Natural killer cell (primary cell): Measurements from ENCODE around the gene F5. TPM values are rescaled to one million over a fixed set of nuclear protein-coding genes. Genes with fewer than 3 reads are reported as not detected.
"Not testable (repeated sequence)": the region's sequence is repeated elsewhere in the genome, so short reads cannot be mapped to it uniquely, and the experiment has no call there.

Experiments used
- ATAC-seq, 3 donors: fragments of 150-1000 bp in 2 of 3; fragments of 200-7000 bp in 1 of 3; cut with Tn5 transposase; 1 replicate in 1 of 3; 2 replicates in 2 of 3; pipeline ENCODE4 v1.10.0; 2021; ENCODE audit warnings: mild to moderate bottlenecking in 2 of 3, moderate library complexity in 2 of 3
- DNase-seq, 2 donors: peaks; one replicate each; pipeline versions ENCODE4 v3.0.0 to v3.0.0-alpha.2; 2013 to 2021; ENCODE audit warnings: mixed read lengths in 1 of 2
- H3K27ac ChIP-seq: one replicate; pipeline ENCODE4 v1.5.1; 2013; ENCODE audit warnings: mild to moderate bottlenecking, low read length
- H3K27me3 ChIP-seq: one replicate; pipeline ENCODE4 v1.6.1; 2013; ENCODE audit warnings: low read length; ENCODE audit not compliant: control insufficient read depth, insufficient read depth
- H3K36me3 ChIP-seq: one replicate; pipeline ENCODE4 v1.6.1; 2013; ENCODE audit warnings: low read length; ENCODE audit not compliant: control insufficient read depth, insufficient read depth
- H3K4me1 ChIP-seq: one replicate; pipeline ENCODE4 v1.6.1; 2013; ENCODE audit warnings: low read length; ENCODE audit not compliant: control insufficient read depth, insufficient read depth
- H3K4me3 ChIP-seq: one replicate; pipeline ENCODE4 v1.5.1; 2013; ENCODE audit warnings: low read length
- H3K9me3 ChIP-seq: one replicate; pipeline ENCODE4 v1.6.1; 2013; ENCODE audit warnings: low read length; ENCODE audit not compliant: control insufficient read depth, insufficient read depth
- H3K27ac Mint-ChIP-seq, 2 donors: one replicate each; pipeline ENCODE4 v1.8.0; 2022; ENCODE audit warnings: mild to moderate bottlenecking in 2 of 2, mixed read lengths in 2 of 2, moderate library complexity in 1 of 2
- H3K27me3 Mint-ChIP-seq, 2 donors: one replicate each; pipeline ENCODE4 v1.8.0; 2022; ENCODE audit warnings: low read depth in 2 of 2, mixed read lengths in 2 of 2
- H3K36me3 Mint-ChIP-seq: one replicate; pipeline ENCODE4 v1.8.0; 2022; ENCODE audit warnings: mixed read lengths
- H3K4me1 Mint-ChIP-seq, 2 donors: one replicate each; pipeline ENCODE4 v1.8.0; 2022; ENCODE audit warnings: mixed read lengths in 2 of 2
- H3K4me3 Mint-ChIP-seq: one replicate; pipeline ENCODE4 v1.8.0; 2022; ENCODE audit warnings: mild to moderate bottlenecking, moderate library complexity, mixed read lengths
- H3K9me3 Mint-ChIP-seq, 2 donors: one replicate each; pipeline ENCODE4 v1.8.0; 2022; ENCODE audit warnings: mixed read lengths in 2 of 2
- WGBS: methylation state at CpG from one replicate; pipeline ENCODE4 v1.1.7; 2013; ENCODE audit warnings: missing lambda C conversion rate; ENCODE audit not compliant: insufficient coverage; 5-methylcytosine and 5-hydroxymethylcytosine counted together
- intact Hi-C: fragments of 100-400 bp; cut with micrococcal nuclease; formaldehyde crosslinking; loops from one replicate; pipeline ENCODE4 v1.14.2; 2022
- total RNA-seq, 4 donors: library from RNA; stranded (reverse); fragments of 120-200 nt in 1 of 4; gene quantifications; one replicate each; pipeline versions ENCODE4 v1.2.3 to v1.2.4, GENCODE V29; 2013 to 2022
- TF ChIP-seq, protein P1 (sequence below): fragments of 200-600 bp; IDR thresholded peaks from one replicate; pipeline ENCODE4 v1.8.0; 2022; ENCODE audit warnings: antibody characterized with exemption

Gene F5
- total RNA-seq, 3 donors from 2014 or later (not counting 1 experiment from before 2014, with no cell fraction given), result 0.02 to 1.7 (median 0.45) TPM

DNA sequence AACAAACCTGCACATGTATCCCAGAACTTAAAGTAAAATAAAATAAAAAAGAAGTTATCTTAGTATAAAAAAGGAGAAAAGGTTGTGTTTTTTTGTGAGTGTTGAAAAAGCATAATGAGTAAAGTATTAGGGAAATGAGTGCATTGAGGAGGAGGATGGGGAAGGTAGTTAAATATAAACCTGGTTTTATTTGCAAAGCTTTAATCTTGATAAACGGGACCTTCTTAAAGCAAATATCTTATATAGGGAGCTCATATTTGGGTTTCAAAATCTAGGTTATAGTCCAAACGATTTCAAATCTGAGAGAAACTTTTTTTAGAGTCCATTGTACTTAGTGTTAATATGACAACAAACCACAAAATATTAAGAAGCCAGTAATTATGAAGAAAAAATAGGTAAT is 78.9 kb downstream of the F5 start:
- H3K27me3 ChIP-seq, result no peaks in the 10 kb centered on the region
- DNase-seq, result no peak
- intact Hi-C loops, result no loop called here
- no CpG with 5 or more reads among the region's 2 CpGs for WGBS
- no peaks in the 10 kb centered on the region for H3K4me1 ChIP-seq
- H3K4me3 Mint-ChIP-seq, result no peak overlapping the region
- ATAC-seq, result no peak
- no peaks in the 10 kb centered on the region for H3K36me3 Mint-ChIP-seq
- TF ChIP-seq, protein P1, sequence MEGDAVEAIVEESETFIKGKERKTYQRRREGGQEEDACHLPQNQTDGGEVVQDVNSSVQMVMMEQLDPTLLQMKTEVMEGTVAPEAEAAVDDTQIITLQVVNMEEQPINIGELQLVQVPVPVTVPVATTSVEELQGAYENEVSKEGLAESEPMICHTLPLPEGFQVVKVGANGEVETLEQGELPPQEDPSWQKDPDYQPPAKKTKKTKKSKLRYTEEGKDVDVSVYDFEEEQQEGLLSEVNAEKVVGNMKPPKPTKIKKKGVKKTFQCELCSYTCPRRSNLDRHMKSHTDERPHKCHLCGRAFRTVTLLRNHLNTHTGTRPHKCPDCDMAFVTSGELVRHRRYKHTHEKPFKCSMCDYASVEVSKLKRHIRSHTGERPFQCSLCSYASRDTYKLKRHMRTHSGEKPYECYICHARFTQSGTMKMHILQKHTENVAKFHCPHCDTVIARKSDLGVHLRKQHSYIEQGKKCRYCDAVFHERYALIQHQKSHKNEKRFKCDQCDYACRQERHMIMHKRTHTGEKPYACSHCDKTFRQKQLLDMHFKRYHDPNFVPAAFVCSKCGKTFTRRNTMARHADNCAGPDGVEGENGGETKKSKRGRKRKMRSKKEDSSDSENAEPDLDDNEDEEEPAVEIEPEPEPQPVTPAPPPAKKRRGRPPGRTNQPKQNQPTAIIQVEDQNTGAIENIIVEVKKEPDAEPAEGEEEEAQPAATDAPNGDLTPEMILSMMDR, result no peak
- H3K27me3 Mint-ChIP-seq, result no peaks in the 10 kb centered on the region
- peaks cover 5 to 7% of the 10 kb centered on the region in 2 donors for H3K4me1 Mint-ChIP-seq
- H3K4me3 ChIP-seq, result no peak overlapping the region
- no peaks in the 10 kb centered on the region for H3K9me3 Mint-ChIP-seq
- no peaks in the 10 kb centered on the region for H3K36me3 ChIP-seq
- H3K9me3 ChIP-seq, result no peaks in the 10 kb centered on the region
- no peak overlapping the region for H3K27ac Mint-ChIP-seq
- H3K27ac ChIP-seq, result no peak overlapping the region

DNA sequence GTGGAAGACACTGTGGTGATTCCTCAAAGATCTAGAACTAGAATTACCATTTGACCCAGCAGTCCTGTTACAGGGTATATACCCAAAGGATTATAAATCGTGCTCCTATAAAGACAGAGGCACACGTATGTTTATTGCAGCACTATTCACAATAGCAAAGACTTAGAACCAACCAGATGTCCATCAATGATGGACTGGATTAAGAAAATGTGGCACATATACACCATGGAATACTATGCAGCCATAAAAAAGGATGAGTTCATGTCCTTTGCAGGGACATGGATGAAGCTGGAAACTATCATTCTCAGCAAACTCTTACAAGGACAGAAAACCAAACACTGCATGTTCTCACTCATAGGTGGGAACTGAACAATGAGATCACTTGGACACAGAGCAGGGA is 82.7 kb downstream of the F5 start:
- ATAC-seq, intact Hi-C loops, H3K4me3 ChIP-seq, H3K27ac Mint-ChIP-seq, H3K36me3 Mint-ChIP-seq, H3K36me3 ChIP-seq, H3K27ac ChIP-seq, H3K4me1 ChIP-seq, H3K27me3 Mint-ChIP-seq, H3K4me3 Mint-ChIP-seq, H3K4me1 Mint-ChIP-seq, H3K27me3 ChIP-seq, H3K9me3 ChIP-seq, DNase-seq, H3K9me3 Mint-ChIP-seq: not testable (repeated sequence)
- 91% methylated on average over 2 of the region's 2 CpGs for WGBS

DNA sequence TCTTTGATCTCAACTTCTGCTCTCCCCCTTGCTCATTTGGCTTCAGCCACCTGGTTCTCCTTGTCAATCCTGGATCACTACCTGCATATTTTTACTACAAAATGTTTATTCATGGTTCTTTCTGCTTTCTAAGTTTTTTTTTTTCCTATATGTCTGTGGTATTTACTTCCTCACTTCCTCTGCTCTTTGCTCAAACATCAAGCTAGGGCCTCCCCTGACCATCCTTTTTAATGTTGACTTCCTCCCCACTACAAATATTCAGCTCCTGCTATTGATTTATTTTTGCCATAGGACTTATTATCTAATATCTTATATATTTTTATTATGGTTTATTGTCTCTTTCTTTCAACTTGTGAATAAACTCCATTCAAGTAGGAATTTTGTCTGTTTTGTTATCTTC is 86.5 kb downstream of the F5 start:
- Mint-ChIP-seq H3K27ac (no peak overlapping the region), H3K4me1 (no peaks in the 10 kb centered on the region), H3K4me3 (no peak overlapping the region), H3K36me3 (no peaks in the 10 kb centered on the region), H3K9me3 (no peaks in the 10 kb centered on the region), H3K27me3 (peaks cover 19 to 30% of the 10 kb centered on the region in 2 donors)
- H3K4me1 ChIP-seq, result no peaks in the 10 kb centered on the region
- TF ChIP-seq, protein P1, result no peak
- no peaks in the 10 kb centered on the region for H3K27me3 ChIP-seq
- no peaks in the 10 kb centered on the region for H3K9me3 ChIP-seq
- ATAC-seq, result no peak
- no peak overlapping the region for H3K4me3 ChIP-seq
- no peak overlapping the region for H3K27ac ChIP-seq
- no peak for DNase-seq
- H3K36me3 ChIP-seq, result no peaks in the 10 kb centered on the region
- intact Hi-C loops, result no loop called here

DNA sequence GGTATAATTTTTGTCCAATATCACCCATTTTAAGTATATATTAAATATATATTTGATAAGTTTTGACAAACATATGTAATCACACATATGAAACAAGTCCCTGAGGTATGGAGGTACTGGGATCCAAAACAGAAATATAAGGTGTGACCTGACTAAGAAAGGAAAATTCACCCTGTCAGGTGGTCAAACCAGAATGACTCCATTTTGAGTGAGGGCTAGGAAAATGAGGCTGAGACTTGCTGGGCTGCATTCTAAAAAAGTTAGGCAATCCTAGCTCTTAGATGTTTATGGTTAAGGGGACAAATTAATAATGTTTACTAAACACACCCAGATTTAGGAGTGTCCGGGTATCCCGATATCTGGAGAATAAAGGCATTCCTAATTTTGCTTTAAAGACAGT is 89.0 kb downstream of the F5 start:
- H3K9me3 ChIP-seq, result no peaks in the 10 kb centered on the region
- H3K27me3 ChIP-seq, result no peaks in the 10 kb centered on the region
- DNase-seq, result no peak
- Mint-ChIP-seq H3K36me3 (no peaks in the 10 kb centered on the region), H3K27ac (no peak overlapping the region), H3K4me1 (no peaks in the 10 kb centered on the region), H3K9me3 (no peaks in the 10 kb centered on the region), H3K27me3 (peaks cover 19 to 30% of the 10 kb centered on the region in 2 donors), H3K4me3 (no peak overlapping the region)
- H3K27ac ChIP-seq, result no peak overlapping the region
- H3K4me1 ChIP-seq, result no peaks in the 10 kb centered on the region
- no CpG with 5 or more reads among the region's 2 CpGs for WGBS
- H3K4me3 ChIP-seq, result no peak overlapping the region
- intact Hi-C loops, result no loop called here
- ATAC-seq, result no peak
- TF ChIP-seq, protein P1, result no peak
- H3K36me3 ChIP-seq, result no peaks in the 10 kb centered on the region
